Muscle of leg (tissue), 11 donors: Measurements from ENCODE around the gene RANBP17. TPM values are rescaled to one million over a fixed set of nuclear protein-coding genes. Genes with fewer than 3 reads are reported as not detected.

Source experiments
- DNase-seq: peaks from one replicate; pipeline ENCODE4 v3.0.0; 2013
- H3K27ac ChIP-seq: one replicate; pipeline ENCODE4 v1.5.1; 2013; ENCODE audit warnings: mild to moderate bottlenecking, low read length, control low read depth
- H3K27me3 ChIP-seq: one replicate; pipeline ENCODE4 v1.6.1; 2013; ENCODE audit warnings: low read length; ENCODE audit not compliant: control insufficient read depth, insufficient read depth
- H3K36me3 ChIP-seq: one replicate; pipeline ENCODE4 v1.6.1; 2013; ENCODE audit warnings: low read length; ENCODE audit not compliant: control insufficient read depth, insufficient read depth
- H3K4me1 ChIP-seq: one replicate; pipeline ENCODE4 v1.6.1; 2013; ENCODE audit warnings: low read length; ENCODE audit not compliant: control insufficient read depth, insufficient read depth
- H3K4me3 ChIP-seq: one replicate; pipeline ENCODE4 v1.5.1; 2013; ENCODE audit warnings: low read length, control low read depth
- H3K9me3 ChIP-seq: replicated peaks from 2 replicates; pipeline ENCODE4 v1.6.1; 2013; ENCODE audit warnings: low read depth, low read length; ENCODE audit not compliant: control insufficient read depth
- WGBS: methylation state at CpG from one replicate; pipeline ENCODE4 v1.1.5; 2013; ENCODE audit warnings: missing lambda C conversion rate; ENCODE audit not compliant: insufficient coverage; 5-methylcytosine and 5-hydroxymethylcytosine counted together
- polyA plus RNA-seq, 8 donors: library from polyadenylated mRNA; unstranded; fragments of 120-200 nt; gene quantifications; one replicate each; pipeline versions ENCODE4 v1.2.1 to v1.2.3, GENCODE V29; 2013; ENCODE audit warnings: inconsistent platforms in 1 of 8, low replicate concordance in 1 of 8; ENCODE audit not compliant: insufficient read length in 8 of 8, insufficient read depth in 1 of 8
- total RNA-seq: library from RNA; stranded (reverse); fragments of 120-200 nt; gene quantifications from one replicate; pipeline ENCODE4 v1.2.4, GENCODE V29; 2013

RANBP17 gene
- total and polyA plus RNA-seq, 9 donors, result 5.4 to 21.3 (median 8.4) TPM

DNA sequence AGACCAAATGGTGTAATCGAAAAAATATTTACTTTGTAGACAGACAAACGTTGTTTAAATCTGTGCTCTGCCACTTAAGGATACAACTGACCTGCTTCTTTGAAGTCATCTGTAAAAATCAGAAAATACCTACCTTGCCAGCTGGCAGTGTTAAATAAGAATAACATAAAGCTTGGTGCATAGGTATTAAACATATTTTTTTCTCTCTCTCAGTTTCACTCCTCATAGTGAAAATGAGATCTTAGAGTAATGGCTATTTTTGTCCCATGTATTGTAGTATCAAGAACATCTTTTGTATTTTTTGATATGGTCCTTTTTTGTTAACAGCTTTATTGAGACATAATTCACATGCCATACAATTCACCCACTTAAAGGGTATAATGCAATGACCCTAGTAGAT is 17.9 kb upstream of the RANBP17 start:
- WGBS, result no CpG with 5 or more reads among the region's 2 CpGs
- no peak for DNase-seq
- H3K27ac ChIP-seq, result no peak overlapping the region
- no peaks in the 10 kb centered on the region for H3K9me3 ChIP-seq
- no peaks in the 10 kb centered on the region for H3K27me3 ChIP-seq
- H3K4me1 ChIP-seq, result no peaks in the 10 kb centered on the region
- H3K36me3 ChIP-seq, result no peaks in the 10 kb centered on the region
- no peak overlapping the region for H3K4me3 ChIP-seq

DNA sequence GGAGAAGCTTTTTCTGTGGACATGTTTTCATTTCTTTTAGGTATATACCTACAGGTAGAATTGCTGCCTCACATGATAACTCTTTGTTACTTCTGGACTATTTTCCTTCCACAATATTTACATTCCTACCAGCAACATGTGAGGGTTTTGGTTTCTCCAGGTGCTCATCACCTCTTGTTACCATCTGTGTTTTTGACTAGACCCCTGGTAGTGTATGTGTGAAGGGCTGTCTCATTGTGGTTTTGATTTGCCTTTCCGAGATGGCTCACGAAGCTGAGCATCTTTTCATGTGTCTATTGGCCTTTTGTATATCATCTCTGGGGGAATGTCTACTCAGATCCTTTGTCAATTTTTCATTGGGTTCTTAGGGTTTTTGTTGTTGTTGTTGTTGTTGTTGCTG is 17.2 kb upstream of the RANBP17 start:
- WGBS, result 80% methylated on average over 1 of the region's 2 CpGs

DNA sequence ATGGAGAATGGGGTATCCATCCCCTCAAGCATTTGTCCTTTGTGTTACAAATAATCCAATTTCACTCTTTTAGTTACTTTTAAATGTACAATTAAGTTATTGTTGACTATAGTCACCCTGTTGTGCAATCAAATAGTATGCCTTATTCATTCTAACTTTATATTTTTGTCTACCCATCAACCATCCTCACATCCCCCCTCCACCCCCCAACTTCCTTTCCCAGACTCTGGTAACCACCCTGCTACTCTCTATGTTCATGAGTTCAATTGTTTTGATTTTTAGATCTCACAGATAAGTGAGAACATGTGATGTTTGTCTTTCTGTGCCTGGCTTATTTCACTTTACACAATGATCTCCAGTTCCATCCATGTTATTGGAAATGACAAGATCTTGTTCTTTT is 15.4 kb upstream of the RANBP17 start:
- Histone ChIP-seq H3K36me3 (no peaks in the 10 kb centered on the region), H3K4me1 (no peaks in the 10 kb centered on the region), H3K4me3 (no peak overlapping the region), H3K27me3 (no peaks in the 10 kb centered on the region), H3K9me3 (no peaks in the 10 kb centered on the region), H3K27ac (no peak overlapping the region)
- DNase-seq, result no peak

More for the DNA sequence above, 17.2 kb upstream of the RANBP17 start:
- H3K27me3 ChIP-seq, result no peaks in the 10 kb centered on the region
- no peaks in the 10 kb centered on the region for H3K4me1 ChIP-seq
- H3K4me3 ChIP-seq, result no peak overlapping the region
- no peaks in the 10 kb centered on the region for H3K36me3 ChIP-seq
- H3K9me3 ChIP-seq, result no peaks in the 10 kb centered on the region
- no peak overlapping the region for H3K27ac ChIP-seq
- DNase-seq, result no peak

DNA sequence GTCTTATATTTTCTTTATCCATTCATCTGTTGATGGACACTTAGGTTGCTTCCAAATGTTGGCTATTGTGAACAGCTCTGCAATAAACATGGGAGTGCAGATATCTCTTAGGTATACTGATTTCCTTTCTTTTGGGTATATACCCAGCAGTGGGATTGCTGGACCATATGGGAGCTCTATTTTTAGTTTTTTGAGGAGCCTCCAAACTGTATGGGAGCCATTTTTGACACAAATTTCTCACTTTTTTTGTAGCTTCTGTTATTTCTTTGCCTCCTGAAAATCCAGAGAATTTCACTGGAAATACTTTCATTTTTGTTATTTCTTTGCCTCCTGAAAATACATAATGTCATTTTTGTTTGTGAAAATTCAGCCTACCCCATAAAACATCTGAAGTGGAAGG is 15.0 kb upstream of the RANBP17 start:
- no peaks in the 10 kb centered on the region for H3K27me3 ChIP-seq
- no peak for DNase-seq
- no peaks in the 10 kb centered on the region for H3K4me1 ChIP-seq
- no peaks in the 10 kb centered on the region for H3K36me3 ChIP-seq
- H3K9me3 ChIP-seq, result no peaks in the 10 kb centered on the region
- no peak overlapping the region for H3K27ac ChIP-seq
- H3K4me3 ChIP-seq, result no peak overlapping the region

DNA sequence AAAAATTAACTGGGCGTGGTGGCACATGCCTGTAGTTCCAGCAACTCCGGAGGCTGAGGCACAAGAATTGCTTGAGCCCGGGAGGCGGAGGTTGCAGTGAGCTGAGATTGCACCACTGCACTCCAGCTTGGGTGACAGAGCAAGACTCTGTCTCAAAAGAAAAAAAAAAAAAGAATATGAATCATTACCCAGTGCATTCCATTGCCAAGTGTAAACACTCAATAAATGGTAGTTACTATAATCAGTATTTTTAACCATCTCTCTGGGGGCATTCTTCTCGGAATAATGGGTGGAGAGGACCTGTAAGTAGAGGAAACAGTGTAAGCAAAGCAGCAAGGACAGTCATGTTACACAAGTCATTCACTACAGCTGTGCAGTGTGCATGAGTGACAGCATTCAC is 13.8 kb upstream of the RANBP17 start:
- Histone ChIP-seq H3K9me3 (no peaks in the 10 kb centered on the region), H3K4me3 (no peak overlapping the region), H3K27me3 (no peaks in the 10 kb centered on the region), H3K27ac (no peak overlapping the region), H3K4me1 (no peaks in the 10 kb centered on the region), H3K36me3 (no peaks in the 10 kb centered on the region)
- no CpG with 5 or more reads among the region's 5 CpGs for WGBS
- DNase-seq, result no peak

DNA sequence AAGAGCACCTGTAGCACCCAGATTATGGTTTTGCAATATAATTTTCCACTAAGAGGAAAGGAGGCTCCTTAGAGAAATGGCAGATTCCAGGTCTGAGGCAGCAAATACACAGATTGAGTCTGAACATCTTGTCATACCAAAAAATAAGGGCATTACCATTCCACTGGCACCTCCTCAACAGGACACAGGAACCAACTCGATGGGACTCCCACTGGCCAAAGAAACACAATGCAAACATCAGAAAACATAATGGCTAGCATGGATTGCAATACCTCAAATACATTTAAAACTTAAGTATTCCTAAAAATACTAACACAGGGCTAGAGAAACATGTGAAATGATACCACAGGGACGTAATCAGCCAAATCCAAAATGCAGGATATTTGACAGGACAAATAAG is 12.4 kb upstream of the RANBP17 start:
- no peak overlapping the region for H3K4me3 ChIP-seq
- no peak overlapping the region for H3K27ac ChIP-seq
- no peaks in the 10 kb centered on the region for H3K9me3 ChIP-seq
- H3K4me1 ChIP-seq, result no peaks in the 10 kb centered on the region
- no peak for DNase-seq
- H3K27me3 ChIP-seq, result no peaks in the 10 kb centered on the region
- H3K36me3 ChIP-seq, result no peaks in the 10 kb centered on the region
- WGBS, result no CpG with 5 or more reads among the region's 2 CpGs

DNA sequence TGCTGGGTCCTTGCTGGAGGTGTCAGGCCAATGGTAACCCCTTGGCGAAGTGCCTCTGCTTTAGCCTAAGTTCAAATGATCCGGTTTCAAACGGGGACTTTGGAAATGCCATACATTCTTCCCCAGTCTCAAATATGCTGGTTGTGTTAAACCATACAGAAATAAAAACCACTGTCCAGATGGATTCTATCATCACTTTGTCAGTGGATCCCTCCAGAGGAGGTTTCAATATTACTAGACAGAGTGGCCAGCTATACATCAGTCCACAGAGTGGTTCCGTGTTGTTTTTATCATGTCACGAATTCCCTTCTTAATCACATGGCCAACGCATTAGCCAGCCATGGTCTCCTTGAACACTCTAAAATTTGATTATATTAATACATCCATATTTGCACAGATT is 7.3 kb upstream of the RANBP17 start:
- no peaks in the 10 kb centered on the region for H3K36me3 ChIP-seq
- 88% methylated on average over 1 of the region's 6 CpGs for WGBS
- DNase-seq, result no peak

DNA sequence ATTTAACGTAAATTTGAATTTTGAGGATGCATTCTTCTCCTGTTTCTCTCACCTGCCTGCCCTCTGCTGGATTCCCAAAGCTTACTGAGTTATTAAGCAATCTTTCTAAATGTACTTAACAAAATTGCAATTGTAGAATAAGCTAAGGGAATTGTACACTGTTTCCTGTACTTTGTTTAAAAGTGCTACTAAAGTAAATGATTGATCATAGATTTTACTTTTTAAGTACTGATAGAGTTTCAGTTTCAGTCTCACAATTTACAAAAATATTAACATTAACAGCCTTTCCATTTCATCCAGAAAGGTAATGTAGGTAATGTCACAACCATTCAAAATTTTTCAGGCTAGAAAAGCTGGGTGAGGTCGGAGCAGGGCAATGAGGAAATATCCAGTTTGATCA is 4.8 kb upstream of the RANBP17 start:
- Histone ChIP-seq H3K27ac (no peak overlapping the region), H3K4me3 (no peak overlapping the region), H3K36me3 (no peaks in the 10 kb centered on the region), H3K27me3 (no peaks in the 10 kb centered on the region), H3K9me3 (peaks cover 10% of the 10 kb centered on the region), H3K4me1 (no peaks in the 10 kb centered on the region)
- no peak for DNase-seq
- WGBS, result no CpG with 5 or more reads among the region's 2 CpGs

More for the DNA sequence above, 7.3 kb upstream of the RANBP17 start:
- H3K4me3 ChIP-seq, result no peak overlapping the region
- no peaks in the 10 kb centered on the region for H3K4me1 ChIP-seq
- H3K9me3 ChIP-seq, result no peaks in the 10 kb centered on the region
- H3K27ac ChIP-seq, result no peak overlapping the region
- no peaks in the 10 kb centered on the region for H3K27me3 ChIP-seq

DNA sequence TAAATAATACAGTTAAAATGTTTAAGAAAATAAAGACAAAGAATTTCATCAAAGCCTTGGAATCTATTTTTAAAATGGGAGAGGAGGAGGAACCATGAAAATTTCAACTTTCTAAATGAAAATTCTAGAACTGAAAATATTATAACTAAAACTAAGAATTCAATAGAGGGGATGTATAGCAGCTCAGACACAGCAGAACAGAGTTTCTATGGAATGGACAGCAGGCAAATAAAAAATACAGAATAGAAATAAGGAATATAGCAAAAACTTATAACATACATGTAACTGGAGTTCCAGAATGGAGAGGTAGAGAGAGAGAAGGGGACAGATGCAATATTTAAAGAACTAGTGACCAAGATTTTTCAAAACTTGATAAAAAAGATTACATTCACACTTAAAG is 1.4 kb upstream of the RANBP17 start:
- H3K27ac ChIP-seq, result no peak overlapping the region
- no peak for DNase-seq

DNA sequence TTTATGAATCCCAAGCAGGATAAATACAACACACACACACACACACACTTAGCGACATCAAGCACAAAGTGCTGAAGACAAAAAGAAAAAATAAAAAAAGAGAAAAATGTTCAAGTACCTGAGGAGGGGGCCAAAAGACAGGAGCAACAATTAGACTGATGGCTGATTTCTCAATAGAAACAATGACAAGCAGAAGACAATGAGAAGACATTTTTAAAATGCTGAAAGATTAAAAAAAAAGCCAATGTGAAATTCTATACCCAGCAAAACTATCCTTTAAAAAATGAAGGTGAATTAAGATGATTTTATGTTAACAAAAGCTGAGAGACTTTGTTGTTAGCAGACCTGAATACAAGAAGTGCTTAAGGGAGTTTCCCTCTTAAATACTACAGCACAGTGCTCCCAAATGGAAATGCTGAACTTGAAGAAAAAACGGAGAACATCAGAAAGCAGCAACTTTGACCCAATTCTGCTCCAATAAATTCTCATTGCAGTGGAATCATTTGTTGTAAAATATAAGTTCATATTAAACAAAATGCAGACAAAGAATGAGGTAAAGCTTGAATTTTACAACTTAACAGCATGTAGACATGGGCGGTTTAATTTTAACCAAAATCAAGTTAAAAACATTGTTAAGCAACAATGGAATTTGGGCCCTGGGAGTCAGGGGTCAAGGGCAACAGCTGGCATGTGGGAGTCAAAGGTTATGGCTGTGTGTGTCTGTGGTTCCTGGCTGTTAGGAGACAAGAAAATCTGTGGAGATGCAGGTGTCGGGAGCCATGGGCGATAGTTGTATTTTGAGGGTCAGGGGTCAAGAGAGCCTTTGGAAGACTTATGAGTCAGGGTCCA is 776 bp upstream of the RANBP17 start:
- Histone ChIP-seq H3K9me3 (peaks cover 10% of the 10 kb centered on the region), H3K4me1 (no peaks in the 10 kb centered on the region), H3K36me3 (no peaks in the 10 kb centered on the region), H3K4me3 (no peak overlapping the region), H3K27ac (no peak overlapping the region), H3K27me3 (no peaks in the 10 kb centered on the region)
- peak; percentile 14 for DNase-seq
- WGBS, result no CpG with 5 or more reads among the region's 5 CpGs

More for the DNA sequence above, 1.4 kb upstream of the RANBP17 start:
- no peaks in the 10 kb centered on the region for H3K36me3 ChIP-seq
- H3K4me1 ChIP-seq, result no peaks in the 10 kb centered on the region
- H3K27me3 ChIP-seq, result no peaks in the 10 kb centered on the region
- peaks cover 10% of the 10 kb centered on the region for H3K9me3 ChIP-seq
- no peak overlapping the region for H3K4me3 ChIP-seq

DNA sequence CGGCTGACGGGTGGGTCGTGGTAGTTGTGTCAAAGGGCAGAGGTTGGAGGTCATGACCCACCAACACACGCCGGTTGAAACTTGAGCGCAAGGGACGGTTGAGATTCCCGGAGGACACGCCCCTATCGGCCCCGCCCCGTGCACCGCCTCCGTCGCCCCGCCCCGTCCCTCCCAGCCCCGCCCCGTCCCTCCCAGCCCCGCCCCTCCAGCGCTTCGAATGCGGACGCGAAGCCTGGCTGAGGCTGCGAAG is 226 bp upstream of the RANBP17 start:
- DNase-seq, result no peak
- Histone ChIP-seq H3K36me3 (no peaks in the 10 kb centered on the region), H3K4me1 (no peaks in the 10 kb centered on the region), H3K27ac (no peak overlapping the region), H3K4me3 (no peak overlapping the region), H3K9me3 (peaks cover 10% of the 10 kb centered on the region), H3K27me3 (no peaks in the 10 kb centered on the region)
- 2% methylated on average over 26 of the region's 26 CpGs for WGBS
